Testis (tissue), 3 donors: ENCODE results near the gene CASR. TPM values are rescaled to one million over a fixed set of nuclear protein-coding genes. Genes with fewer than 3 reads are reported as not detected.

Experiments
- DNase-seq: peaks from one replicate; pipeline ENCODE4 v3.0.0-alpha.2; 2019
- H3K27ac ChIP-seq, 2 donors: fragments of 200-600 bp; sonication (generic); one replicate each; pipeline ENCODE4 v1.5.1; 2019
- H3K27me3 ChIP-seq: fragments of 200-600 bp; sonication (generic); one replicate; pipeline ENCODE4 v1.5.1; 2019
- H3K36me3 ChIP-seq: fragments of 200-600 bp; sonication (generic); one replicate; pipeline ENCODE4 v1.5.1; 2017; ENCODE audit warnings: low read depth; ENCODE audit errors: missing control alignments
- H3K4me1 ChIP-seq: fragments of 200-600 bp; sonication (generic); one replicate; pipeline ENCODE4 v1.5.1; 2019
- H3K4me3 ChIP-seq, 2 donors: fragments of 200-600 bp; sonication (generic); one replicate each; pipeline ENCODE4 v1.5.1; 2017 to 2019
- H3K9me3 ChIP-seq: fragments of 200-600 bp; sonication (generic); one replicate; pipeline ENCODE4 v1.5.1; 2017
- CTCF ChIP-seq, 3 experiments: fragments of 450-650 bp in 2 of 3; fragments of 200-600 bp in 1 of 3; sonication (generic) in 1 of 3; IDR thresholded peaks; one replicate each; pipeline ENCODE4 v1.5.1; 2016 to 2019; ENCODE audit warnings: antibody characterized with exemption in 3 of 3, mild to moderate bottlenecking in 2 of 3, moderate library complexity in 1 of 3
- POLR2A ChIP-seq: fragments of 450-650 bp; IDR thresholded peaks from one replicate; pipeline ENCODE4 v1.6.1; 2017; ENCODE audit warnings: antibody characterized with exemption, mild to moderate bottlenecking, moderate library complexity
- WGBS, 2 donors: methylation state at CpG; one replicate each; pipeline ENCODE4 v1.1.5; 2018; 5-methylcytosine and 5-hydroxymethylcytosine counted together
- intact Hi-C: fragments of 100-400 bp; cut with DNase I; formaldehyde crosslinking; loops from one replicate; pipeline ENCODE4 v1.15.1; 2023; ENCODE audit warnings: low total_unique reads
- polyA plus RNA-seq: library from polyadenylated mRNA; stranded (reverse); fragments of 350-450 nt; fragmentation: Illumina TruSeq; extraction: RNeasy Lipid Tissue Mini Kit (QIAGEN cat#74804); gene quantifications from one replicate; pipeline ENCODE4 v1.2.3, GENCODE V29; 2014; ENCODE audit warnings: low read depth, low replicate concordance; ENCODE audit not compliant: insufficient read depth
- total RNA-seq, 2 donors: library from RNA; depleted of rRNA; stranded (reverse); fragments of >200 nt; gene quantifications; one replicate each; pipeline ENCODE4 v1.2.3, GENCODE V29; 2016

The CASR gene
- total and polyA plus RNA-seq, 3 donors from 2014 or later = 0.30 to 1.4 (median 1.2) TPM

- 82 to 89% methylated on average over 13 of the region's 13 CpGs for WGBS, 2 donors
- H3K4me1 ChIP-seq = no peaks in the 10 kb centered on the region
- H3K9me3 ChIP-seq = no peaks in the 10 kb centered on the region
- intact Hi-C loops = no loop called here
- H3K4me3 ChIP-seq = no peak overlapping the region
- no peaks in the 10 kb centered on the region for H3K36me3 ChIP-seq
- TF ChIP-seq CTCF (IDR thresholded peaks at IDR 0.05) = no peak
- TF ChIP-seq POLR2A = no peak
- peak; percentile 33 for DNase-seq
- H3K27ac ChIP-seq = no peak overlapping the region
- no peaks in the 10 kb centered on the region for H3K27me3 ChIP-seq
Measured at GRCh38 chr3:122233101-122233952, 49.9 kb downstream of the CASR start.

GRCh38 chr3:122234117-122234516 is 50.6 kb downstream of the CASR start:
- no peak for DNase-seq
- no peaks in the 10 kb centered on the region for H3K27me3 ChIP-seq
- no peaks in the 10 kb centered on the region for H3K36me3 ChIP-seq
- H3K4me1 ChIP-seq = no peaks in the 10 kb centered on the region
- H3K9me3 ChIP-seq = no peaks in the 10 kb centered on the region
- no peak for TF ChIP-seq CTCF (IDR thresholded peaks at IDR 0.05)
- no peak for TF ChIP-seq POLR2A
- intact Hi-C loops = no loop called here
- H3K4me3 ChIP-seq = no peak overlapping the region
- 53 to 67% methylated on average over 1 of the region's 1 CpG for WGBS, 2 donors
- H3K27ac ChIP-seq = no peak overlapping the region

GRCh38 chr3:122235147-122235546 is 51.7 kb downstream of the CASR start:
- Histone ChIP-seq H3K36me3 (no peaks in the 10 kb centered on the region), H3K4me3 (no peak overlapping the region), H3K4me1 (no peaks in the 10 kb centered on the region), H3K27ac (no peak overlapping the region), H3K9me3 (no peaks in the 10 kb centered on the region), H3K27me3 (no peaks in the 10 kb centered on the region)
- intact Hi-C loops = no loop called here
- no peak for TF ChIP-seq CTCF (IDR thresholded peaks at IDR 0.05)
- TF ChIP-seq POLR2A = no peak
- 85 to 92% methylated on average over 3 of the region's 3 CpGs for WGBS, 2 donors
- no peak for DNase-seq

GRCh38 chr3:122239112-122239511 is 55.6 kb downstream of the CASR start:
- no peaks in the 10 kb centered on the region for H3K27me3 ChIP-seq
- H3K27ac ChIP-seq = no peak overlapping the region
- H3K4me1 ChIP-seq = no peaks in the 10 kb centered on the region
- no peaks in the 10 kb centered on the region for H3K9me3 ChIP-seq
- 79 to 100% methylated on average over 1 to 2 of the region's 2 CpGs for WGBS, 2 donors
- no peak for TF ChIP-seq POLR2A
- no peak for TF ChIP-seq CTCF (IDR thresholded peaks at IDR 0.05)
- intact Hi-C loops = no loop called here
- no peak for DNase-seq
- no peaks in the 10 kb centered on the region for H3K36me3 ChIP-seq
- no peak overlapping the region for H3K4me3 ChIP-seq
